Loucy (cell line): ENCODE data around the gene RPL10.

Experiments used
- H2AFZ ChIP-seq: fragments of 200-600 bp; sonication (generic); 2 replicates; pipeline ENCODE4 v1.6.0; 2016; ENCODE audit warnings: antibody characterized with exemption, mild to moderate bottlenecking, low read length, moderate library complexity
- H3F3A ChIP-seq: fragments of 200-600 bp; 2 replicates; pipeline ENCODE4 v1.6.0; 2016; ENCODE audit warnings: antibody characterized with exemption, low read depth, mild to moderate bottlenecking
- H3K27me3 ChIP-seq: fragments of 200-600 bp; sonication (generic); 2 replicates; pipeline ENCODE4 v1.6.1; 2014; ENCODE audit warnings: low read length, mild to moderate bottlenecking; ENCODE audit not compliant: insufficient read depth, poor library complexity, severe bottlenecking
- H3K36me3 ChIP-seq: fragments of 200-600 bp; sonication (generic); 2 replicates; pipeline ENCODE4 v1.6.1; 2016; ENCODE audit warnings: low read length; ENCODE audit not compliant: insufficient read depth
- H3K4me1 ChIP-seq: fragments of 200-600 bp; sonication (generic); 2 replicates; pipeline ENCODE4 v1.5.1; 2014; ENCODE audit warnings: low read length, mild to moderate bottlenecking; ENCODE audit not compliant: insufficient read depth, poor library complexity, severe bottlenecking
- H3K4me2 ChIP-seq: fragments of 200-600 bp; sonication (generic); 2 replicates; pipeline ENCODE4 v1.6.0; 2014; ENCODE audit warnings: antibody characterized with exemption, low read length, low read depth, mild to moderate bottlenecking; ENCODE audit not compliant: poor library complexity, severe bottlenecking
- H3K4me3 ChIP-seq: fragments of 200-600 bp; sonication (generic); 2 replicates; pipeline ENCODE4 v1.5.1; 2014; ENCODE audit warnings: low read length, mild to moderate bottlenecking, mixed read lengths; ENCODE audit not compliant: poor library complexity, severe bottlenecking
- H3K79me2 ChIP-seq: fragments of 200-600 bp; sonication (generic); 2 replicates; pipeline ENCODE4 v1.6.1; 2014; ENCODE audit warnings: low read length; ENCODE audit not compliant: insufficient read depth
- H3K9ac ChIP-seq: fragments of 200-600 bp; sonication (generic); 2 replicates; pipeline ENCODE4 v1.6.0; 2014; ENCODE audit warnings: mild to moderate bottlenecking, low read depth, low read length, moderate library complexity; ENCODE audit not compliant: poor library complexity, severe bottlenecking
- H3K9me2 ChIP-seq: fragments of 200-600 bp; sonication (generic); replicated peaks from 2 replicates; pipeline ENCODE4 v1.6.1; 2016; ENCODE audit warnings: low read depth, low read length, mixed read lengths
- H3K9me3 ChIP-seq: fragments of 200-600 bp; sonication (generic); 2 replicates; pipeline ENCODE4 v1.6.1; 2014; ENCODE audit warnings: mild to moderate bottlenecking, antibody characterized with exemption, low read length, low read depth; ENCODE audit not compliant: insufficient read depth
- H4K20me1 ChIP-seq: fragments of 200-600 bp; sonication (generic); 2 replicates; pipeline ENCODE4 v1.6.0; 2014; ENCODE audit warnings: antibody characterized with exemption, low read length, mild to moderate bottlenecking; ENCODE audit not compliant: insufficient read depth, poor library complexity, severe bottlenecking
- CTCF ChIP-seq: fragments of 200-600 bp; sonication (generic); conservative IDR thresholded peaks from 2 replicates; pipeline ENCODE4 v1.5.1; 2014; ENCODE audit warnings: mild to moderate bottlenecking, antibody characterized with exemption, low read length
- EZH2phosphoT487 ChIP-seq: fragments of 200-600 bp; IDR thresholded peaks from 2 replicates; pipeline ENCODE4 v1.6.1; 2018; ENCODE audit warnings: antibody characterized with exemption, mild to moderate bottlenecking, moderate library complexity, borderline replicate concordance

The RPL10 gene

GRCh38 chrX:154401045-154401799 lies 3.0 kb downstream of the RPL10 start:
- H3K4me3 ChIP-seq, result no peak overlapping the region
- peaks cover 8% of the 10 kb centered on the region for H3K27me3 ChIP-seq
- peaks cover 13% of the 10 kb centered on the region for H3K4me1 ChIP-seq
- peaks cover 25% of the 10 kb centered on the region for H4K20me1 ChIP-seq
- peaks cover 35% of the 10 kb centered on the region for H3K79me2 ChIP-seq
- no peak for TF ChIP-seq CTCF
- TF ChIP-seq EZH2phosphoT487, result no peak
- H3K36me3 ChIP-seq, result peaks cover 21% of the 10 kb centered on the region; the same call in 1 of the 2 replicates
- no peak overlapping the region for H2AFZ ChIP-seq
- H3K9ac ChIP-seq, result no peak overlapping the region
- no peak overlapping the region for H3K4me2 ChIP-seq
- H3F3A ChIP-seq, result no peaks in the 10 kb centered on the region; the same call in 1 of the 2 replicates
- H3K9me2 ChIP-seq, result no peaks in the 10 kb centered on the region
- no peaks in the 10 kb centered on the region for H3K9me3 ChIP-seq

GRCh38 chrX:154401918-154402621 lies 3.9 kb downstream of the RPL10 start:
- peaks cover 8% of the 10 kb centered on the region for H3K27me3 ChIP-seq
- H3K4me3 ChIP-seq, result no peak overlapping the region
- peaks cover 31% of the 10 kb centered on the region for H3K79me2 ChIP-seq
- H2AFZ ChIP-seq, result no peak overlapping the region
- no peak overlapping the region for H3K4me2 ChIP-seq
- peaks cover 21% of the 10 kb centered on the region; the same call in 1 of the 2 replicates for H3K36me3 ChIP-seq
- no peak for TF ChIP-seq CTCF
- TF ChIP-seq EZH2phosphoT487, result no peak
- H3K9ac ChIP-seq, result no peak overlapping the region
- H3K4me1 ChIP-seq, result peaks cover 13% of the 10 kb centered on the region
- no peaks in the 10 kb centered on the region for H3K9me2 ChIP-seq
- H3K9me3 ChIP-seq, result no peaks in the 10 kb centered on the region
- peaks cover 25% of the 10 kb centered on the region for H4K20me1 ChIP-seq
- H3F3A ChIP-seq, result no peaks in the 10 kb centered on the region; the same call in 1 of the 2 replicates

- Histone ChIP-seq H3K79me2 (peaks cover 28% of the 10 kb centered on the region), H3F3A (no peaks in the 10 kb centered on the region; the same call in 1 of the 2 replicates), H3K4me2 (no peak overlapping the region), H3K27me3 (peaks cover 8% of the 10 kb centered on the region), H3K4me1 (peaks cover 13% of the 10 kb centered on the region), H3K4me3 (no peak overlapping the region), H3K9me3 (no peaks in the 10 kb centered on the region), H3K36me3 (peaks cover 21% of the 10 kb centered on the region; the same call in 1 of the 2 replicates), H3K9ac (no peak overlapping the region), H4K20me1 (peaks cover 25% of the 10 kb centered on the region), H2AFZ (no peak overlapping the region), H3K9me2 (no peaks in the 10 kb centered on the region)
- no peak for TF ChIP-seq CTCF
- no peak for TF ChIP-seq EZH2phosphoT487
These were observed 4.5 kb downstream of the RPL10 start for GRCh38 chrX:154402622-154403127.
